H9 (cell line): ENCODE results near the gene STOM. TPM values are rescaled to one million over a fixed set of nuclear protein-coding genes. Genes with fewer than 3 reads are reported as not detected.

Experiments
- DNase-seq: peaks from one replicate; pipeline ENCODE4 v3.0.0-alpha.2; 2017
- H2AFZ ChIP-seq: one replicate; pipeline ENCODE4 v1.6.1; 2013; ENCODE audit warnings: mild to moderate bottlenecking, low read length, control low read depth, moderate library complexity
- H2AK5ac ChIP-seq: 2 replicates; pipeline ENCODE4 v1.6.1; 2013; ENCODE audit warnings: low read length, control low read depth, mixed read lengths; ENCODE audit not compliant: insufficient read length
- H2BK120ac ChIP-seq: one replicate; pipeline ENCODE4 v1.6.1; 2013; ENCODE audit warnings: low read depth, mild to moderate bottlenecking, low read length, control low read depth, inconsistent platforms; ENCODE audit not compliant: poor library complexity, severe bottlenecking
- H2BK12ac ChIP-seq: 2 replicates; pipeline ENCODE4 v1.6.1; 2013; ENCODE audit warnings: low read length, control low read depth, mixed read lengths, low read depth; ENCODE audit not compliant: insufficient read length
- H2BK15ac ChIP-seq: 2 replicates; pipeline ENCODE4 v1.6.1; 2013; ENCODE audit warnings: low read depth, low read length, control low read depth
- H2BK20ac ChIP-seq: one replicate; pipeline ENCODE4 v1.6.1; 2013; ENCODE audit warnings: low read depth, mild to moderate bottlenecking, low read length, control low read depth, inconsistent platforms; ENCODE audit not compliant: poor library complexity, severe bottlenecking
- H2BK5ac ChIP-seq: 2 replicates; pipeline ENCODE4 v1.6.1; 2013; ENCODE audit warnings: low read length, control low read depth, mixed read lengths; ENCODE audit not compliant: insufficient read length
- H3K14ac ChIP-seq: 2 replicates; pipeline ENCODE4 v1.6.1; 2013; ENCODE audit warnings: low read length, control low read depth; ENCODE audit not compliant: insufficient read depth
- H3K18ac ChIP-seq: 2 replicates; pipeline ENCODE4 v1.6.1; 2013; ENCODE audit warnings: low read depth, mild to moderate bottlenecking, mixed read lengths, low read length, control low read depth; ENCODE audit not compliant: insufficient read length
- H3K23ac ChIP-seq: 2 replicates; pipeline ENCODE4 v1.6.1; 2013; ENCODE audit warnings: low read length, control low read depth, mixed read lengths, low read depth; ENCODE audit not compliant: insufficient read length
- H3K23me2 ChIP-seq: 2 replicates; pipeline ENCODE4 v1.6.1; 2013; ENCODE audit warnings: low read depth, mild to moderate bottlenecking, mixed read lengths, low read length, control low read depth; ENCODE audit not compliant: insufficient read length, poor library complexity, severe bottlenecking
- H3K27ac ChIP-seq: 2 replicates; pipeline ENCODE4 v1.5.1; 2013; ENCODE audit warnings: low read length, control low read depth, mixed read lengths, low read depth; ENCODE audit not compliant: insufficient read length
- H3K27me3 ChIP-seq: 2 replicates; pipeline ENCODE4 v1.6.1; 2013; ENCODE audit warnings: low read length, control low read depth, inconsistent platforms; ENCODE audit not compliant: insufficient read depth
- H3K4ac ChIP-seq: 2 replicates; pipeline ENCODE4 v1.6.1; 2013; ENCODE audit warnings: low read depth, mild to moderate bottlenecking, control low read depth, inconsistent platforms, low read length, moderate library complexity
- H3K4me1 ChIP-seq: 2 replicates; pipeline ENCODE4 v1.6.1; 2013; ENCODE audit warnings: low read length, control low read depth, inconsistent platforms; ENCODE audit not compliant: insufficient read depth
- H3K4me2 ChIP-seq: 2 replicates; pipeline ENCODE4 v1.6.1; 2013; ENCODE audit warnings: low read length, control low read depth, mixed read lengths; ENCODE audit not compliant: insufficient read length, insufficient read depth
- H3K56ac ChIP-seq: 2 replicates; pipeline ENCODE4 v1.6.1; 2013; ENCODE audit warnings: low read depth, mild to moderate bottlenecking, mixed read lengths, low read length, control low read depth; ENCODE audit not compliant: insufficient read length
- H3K79me1 ChIP-seq: 2 replicates; pipeline ENCODE4 v1.6.1; 2013; ENCODE audit warnings: low read depth, mild to moderate bottlenecking, moderate library complexity, low read length, control low read depth, inconsistent platforms; ENCODE audit not compliant: insufficient read depth, poor library complexity, severe bottlenecking
- H3K79me2 ChIP-seq: 2 replicates; pipeline ENCODE4 v1.6.1; 2013; ENCODE audit warnings: low read length, control low read depth, inconsistent platforms; ENCODE audit not compliant: insufficient read depth
- H3K9ac ChIP-seq: 2 replicates; pipeline ENCODE4 v1.6.1; 2013; ENCODE audit warnings: low read length, control low read depth, mixed read lengths; ENCODE audit not compliant: insufficient read length; ENCODE audit errors: extremely low read depth
- H3K9me3 ChIP-seq: one replicate; pipeline ENCODE4 v1.6.1; 2013; ENCODE audit warnings: low read depth, low read length, inconsistent platforms; ENCODE audit not compliant: control insufficient read depth
- H3T11ph ChIP-seq: one replicate; pipeline ENCODE4 v1.6.1; 2013; ENCODE audit warnings: mild to moderate bottlenecking, low read length, control low read depth, inconsistent platforms
- H4K20me1 ChIP-seq: one replicate; pipeline ENCODE4 v1.6.1; 2013; ENCODE audit not compliant: control insufficient read depth, insufficient read length, insufficient read depth
- H4K5ac ChIP-seq: 2 replicates; pipeline ENCODE4 v1.6.1; 2013; ENCODE audit warnings: low read depth, mild to moderate bottlenecking, mixed read lengths, low read length, control low read depth; ENCODE audit not compliant: insufficient read length
- H4K8ac ChIP-seq: replicated peaks from 2 replicates; pipeline ENCODE4 v1.6.1; 2013; ENCODE audit warnings: low read length, control low read depth, mixed read lengths, low read depth; ENCODE audit not compliant: insufficient read length
- H4K91ac ChIP-seq: 2 replicates; pipeline ENCODE4 v1.6.1; 2013; ENCODE audit warnings: low read depth, mild to moderate bottlenecking, moderate library complexity, mixed read lengths, low read length, control low read depth; ENCODE audit not compliant: insufficient read length
- H3K27ac Mint-ChIP-seq, 3 experiments: 2 replicates in 2 of 3; 3 replicates in 1 of 3; pipeline ENCODE4 v1.8.0; 2020 to 2021; ENCODE audit warnings: mixed read lengths in 3 of 3, mild to moderate bottlenecking in 1 of 3, moderate library complexity in 1 of 3
- H3K27me3 Mint-ChIP-seq: 2 replicates; pipeline ENCODE4 v1.8.0; 2021; ENCODE audit warnings: low read depth, mild to moderate bottlenecking, moderate library complexity, mixed read lengths
- H3K36me3 Mint-ChIP-seq, 3 experiments: 2 replicates in 2 of 3; 3 replicates in 1 of 3; pipeline ENCODE4 v1.8.0; 2020 to 2021; ENCODE audit warnings: low read depth in 3 of 3, mixed read lengths in 3 of 3; ENCODE audit not compliant: insufficient read depth in 1 of 3
- H3K4me1 Mint-ChIP-seq, 2 experiments: 2 replicates each; pipeline ENCODE4 v1.8.0; 2020; ENCODE audit warnings: mixed read lengths in 2 of 2
- H3K4me3 Mint-ChIP-seq, 2 experiments: 2 replicates in 1 of 2; 3 replicates in 1 of 2; pipeline ENCODE4 v1.8.0; 2020 to 2021; ENCODE audit warnings: mild to moderate bottlenecking in 2 of 2, mixed read lengths in 2 of 2, moderate library complexity in 1 of 2
- H3K9me3 Mint-ChIP-seq, 2 experiments: 2 replicates in 1 of 2; 3 replicates in 1 of 2; pipeline ENCODE4 v1.8.0; 2020; ENCODE audit warnings: mild to moderate bottlenecking in 2 of 2, mixed read lengths in 2 of 2, moderate library complexity in 1 of 2
- CTCF ChIP-seq: fragments of 200-600 bp; sonication (generic); conservative IDR thresholded peaks from 3 replicates; pipeline ENCODE4 v1.8.0; 2021; ENCODE audit warnings: antibody characterized with exemption, mild to moderate bottlenecking
- WGBS: extraction: QIAGEN DNeasy Blood & Tissue Kit; methylation state at CpG from one replicate; pipeline ENCODE4 v1.1.7; 2013; ENCODE audit warnings: missing lambda C conversion rate, low lambda C conversion rate, mixed read lengths; ENCODE audit not compliant: insufficient read length; ENCODE audit errors: extremely low coverage; 5-methylcytosine and 5-hydroxymethylcytosine counted together
- total RNA-seq: library from RNA; stranded (reverse); gene quantifications from 2 replicates; pipeline ENCODE4 v1.2.1, GENCODE V29; 2021

Gene STOM
- total RNA-seq, 1 experiment from 2014 or later, result 15.3 TPM

DNA sequence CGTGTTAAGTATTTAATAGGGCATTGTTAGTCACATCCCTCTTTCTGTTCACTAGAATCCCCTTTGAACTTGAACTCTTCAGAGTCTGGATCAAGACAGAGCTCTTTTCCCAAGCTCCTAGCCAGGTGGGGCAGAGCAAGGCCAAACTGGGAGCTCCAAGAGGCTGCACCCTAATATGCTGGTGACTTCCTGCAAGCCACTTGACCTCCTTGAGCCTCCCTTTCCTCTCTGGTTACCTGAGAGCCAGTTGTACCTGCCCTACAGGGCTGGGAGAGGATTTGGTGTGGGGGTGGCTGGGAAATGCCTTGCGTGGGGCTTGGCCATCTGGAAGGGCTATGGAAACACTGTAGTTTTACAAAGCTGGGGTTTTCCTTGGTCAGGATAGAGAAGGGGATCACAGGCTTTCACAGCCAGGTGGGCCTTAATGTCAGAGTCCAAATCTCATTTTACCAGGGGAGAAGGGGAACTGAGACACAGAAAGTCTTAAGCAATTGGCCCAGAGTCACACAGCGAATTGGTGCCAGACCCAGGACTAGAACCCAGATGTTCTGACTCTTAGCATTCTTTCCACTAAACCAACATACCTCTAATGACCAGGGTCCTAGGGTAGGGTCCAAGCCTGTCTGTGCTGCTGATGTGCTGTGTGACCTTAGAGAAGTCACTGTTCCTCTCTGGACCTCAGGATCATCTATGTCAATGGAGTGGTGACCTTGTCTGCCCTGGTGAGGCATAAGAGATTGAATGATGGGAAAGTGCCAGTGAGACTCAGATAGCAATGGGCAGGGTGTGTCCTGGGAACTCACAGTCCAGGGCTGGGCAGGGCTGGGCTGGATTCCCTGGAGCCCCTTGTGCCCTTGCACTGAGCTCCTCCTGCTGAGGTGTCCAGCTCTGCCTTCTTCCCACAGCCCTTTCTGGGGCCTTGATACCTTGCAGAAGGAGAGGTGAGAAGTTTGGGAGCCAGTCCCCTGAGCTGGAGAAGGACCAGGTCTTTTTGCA lies 66.3 kb downstream of the STOM start:
- H4K91ac ChIP-seq, result no peak overlapping the region
- H3K4me1 ChIP-seq, result no peaks in the 10 kb centered on the region; the same call in 1 of the 2 replicates
- H2AK5ac ChIP-seq, result no peak overlapping the region
- H2BK20ac ChIP-seq, result no peak overlapping the region
- no peak overlapping the region for H3K23ac ChIP-seq
- H3K4me2 ChIP-seq, result no peak overlapping the region
- H3K56ac ChIP-seq, result no peak overlapping the region
- no peak for DNase-seq
- no peak overlapping the region for H3K27ac Mint-ChIP-seq
- H2BK15ac ChIP-seq, result no peak overlapping the region
- no CpG with 5 or more reads among the region's 3 CpGs for WGBS
- H2BK120ac ChIP-seq, result no peak overlapping the region
- no peak overlapping the region for H3K27ac ChIP-seq
- H3K27me3 ChIP-seq, result peaks cover 14% of the 10 kb centered on the region; the same call in 1 of the 2 replicates
- peaks cover 4% of the 10 kb centered on the region for H3K23me2 ChIP-seq
- peaks cover 0 to 3% (median 0%) of the 10 kb centered on the region in 3 experiments; a peak in 1 of 7 replicates for H3K36me3 Mint-ChIP-seq
- no peak overlapping the region for H2AFZ ChIP-seq
- H3K9ac ChIP-seq, result no peak overlapping the region
- H4K20me1 ChIP-seq, result no peaks in the 10 kb centered on the region
- H3K18ac ChIP-seq, result no peak overlapping the region
- peaks cover 12 to 21% of the 10 kb centered on the region in 2 experiments for H3K4me1 Mint-ChIP-seq
- no peak overlapping the region for H4K8ac ChIP-seq
- no peak overlapping the region for H3K4ac ChIP-seq
- no peaks in the 10 kb centered on the region for H3K79me1 ChIP-seq
- H3K79me2 ChIP-seq, result no peaks in the 10 kb centered on the region
- H2BK5ac ChIP-seq, result no peak overlapping the region
- no peak for TF ChIP-seq CTCF
- H3K9me3 Mint-ChIP-seq, result no peaks in the 10 kb centered on the region; a peak in 1 of 5 replicates
- no peak overlapping the region for H3K4me3 Mint-ChIP-seq
- H3K27me3 Mint-ChIP-seq, result peaks cover 81% of the 10 kb centered on the region
- no peak overlapping the region for H3T11ph ChIP-seq
- H3K9me3 ChIP-seq, result no peaks in the 10 kb centered on the region
- H4K5ac ChIP-seq, result no peak overlapping the region
- H3K14ac ChIP-seq, result no peak overlapping the region; the same call in 1 of the 2 replicates
- no peak overlapping the region for H2BK12ac ChIP-seq
